H1 (cell line): Measurements from ENCODE around the gene TPD52L2.

Experiments
- BACH1 ChIP-seq: IDR thresholded peaks from 2 replicates; pipeline ENCODE4 v1.6.1; 2012; ENCODE audit warnings: low read length, improper control_type of control experiment
- POLR2A ChIP-seq, 2 experiments: IDR thresholded peaks; 1 replicate in 1 of 2; 2 replicates in 1 of 2; pipeline ENCODE4 v1.6.1; 2011; ENCODE audit warnings: low read depth in 2 of 2, low read length in 2 of 2, mild to moderate bottlenecking in 2 of 2; ENCODE audit errors: control extremely low read depth in 1 of 2
- POLR2AphosphoS5 ChIP-seq: IDR thresholded peaks from 2 replicates; pipeline ENCODE4 v1.6.1; 2011; ENCODE audit warnings: low read depth, low read length
- POU5F1 ChIP-seq: IDR thresholded peaks from 2 replicates; pipeline ENCODE4 v1.6.1; 2011; ENCODE audit warnings: low read depth, mild to moderate bottlenecking, low read length, moderate library complexity
- RAD21 ChIP-seq, 2 experiments: IDR thresholded peaks in 1 of 2; conservative IDR thresholded peaks in 1 of 2; 2 replicates each; pipeline ENCODE4 v1.6.1; 2011; ENCODE audit warnings: low read depth in 2 of 2, low read length in 2 of 2, improper control_type of control experiment in 1 of 2, inconsistent platforms in 1 of 2, mild to moderate bottlenecking in 1 of 2, moderate library complexity in 1 of 2
- SIN3A ChIP-seq, 2 experiments: IDR thresholded peaks in 1 of 2; conservative IDR thresholded peaks in 1 of 2; 2 replicates each; pipeline ENCODE4 v1.6.1; 2011 to 2012; ENCODE audit warnings: low read length in 2 of 2, improper control_type of control experiment in 1 of 2, low read depth in 1 of 2, mild to moderate bottlenecking in 1 of 2
- SP2 ChIP-seq: IDR thresholded peaks from 2 replicates; pipeline ENCODE4 v1.6.1; 2012; ENCODE audit warnings: mild to moderate bottlenecking, low read length, inconsistent platforms
- TEAD4 ChIP-seq: IDR thresholded peaks from 2 replicates; pipeline ENCODE4 v1.6.1; 2012; ENCODE audit warnings: low read depth, low read length, inconsistent platforms, mixed read lengths
- YY1 ChIP-seq: IDR thresholded peaks from 2 replicates; pipeline ENCODE4 v1.6.1; 2011; ENCODE audit warnings: low read depth, mild to moderate bottlenecking, low read length
- TF ChIP-seq, protein P1 (sequence below), 3 experiments: IDR thresholded peaks; 1 replicate in 2 of 3; 2 replicates in 1 of 3; pipeline versions ENCODE4 v1.5.1 to v1.6.1; 2011; ENCODE audit warnings: low read length in 3 of 3, mild to moderate bottlenecking in 3 of 3, inconsistent platforms in 2 of 3, low read depth in 1 of 3, moderate library complexity in 1 of 3; ENCODE audit not compliant: insufficient read depth in 1 of 3; ENCODE audit errors: control extremely low read depth in 1 of 3
- TF ChIP-seq, protein P2 (sequence below): IDR thresholded peaks from 2 replicates; pipeline ENCODE4 v1.6.1; 2011; ENCODE audit warnings: low read depth, mild to moderate bottlenecking, low read length; ENCODE audit not compliant: insufficient read depth
- TF ChIP-seq, protein P3 (sequence below): IDR thresholded peaks from 2 replicates; pipeline ENCODE4 v1.6.1; 2012; ENCODE audit warnings: inconsistent platforms

- TF ChIP-seq POLR2AphosphoS5 (no peak), BACH1 (no peak), YY1 (no peak), RAD21 (IDR thresholded peaks at IDR 0.05 in 1 of 2, conservative IDR thresholded peaks at IDR 0.05 in 1 of 2; ENCODE audit: low read depth in 2 of 2, low read length in 2 of 2) (no peak), POU5F1 (no peak), TEAD4 (no peak), SIN3A (conservative IDR thresholded peaks at IDR 0.05 in 1 of 2, IDR thresholded peaks at IDR 0.05 in 1 of 2; ENCODE audit: low read depth in 1 of 2, low read length in 2 of 2) (no peak), SP2 (no peak), POLR2A (IDR thresholded peaks at IDR 0.05; ENCODE audit: control extremely low read depth in 1 of 2, low read depth in 2 of 2, low read length in 2 of 2) (no peak)
- TF ChIP-seq, protein P1, sequence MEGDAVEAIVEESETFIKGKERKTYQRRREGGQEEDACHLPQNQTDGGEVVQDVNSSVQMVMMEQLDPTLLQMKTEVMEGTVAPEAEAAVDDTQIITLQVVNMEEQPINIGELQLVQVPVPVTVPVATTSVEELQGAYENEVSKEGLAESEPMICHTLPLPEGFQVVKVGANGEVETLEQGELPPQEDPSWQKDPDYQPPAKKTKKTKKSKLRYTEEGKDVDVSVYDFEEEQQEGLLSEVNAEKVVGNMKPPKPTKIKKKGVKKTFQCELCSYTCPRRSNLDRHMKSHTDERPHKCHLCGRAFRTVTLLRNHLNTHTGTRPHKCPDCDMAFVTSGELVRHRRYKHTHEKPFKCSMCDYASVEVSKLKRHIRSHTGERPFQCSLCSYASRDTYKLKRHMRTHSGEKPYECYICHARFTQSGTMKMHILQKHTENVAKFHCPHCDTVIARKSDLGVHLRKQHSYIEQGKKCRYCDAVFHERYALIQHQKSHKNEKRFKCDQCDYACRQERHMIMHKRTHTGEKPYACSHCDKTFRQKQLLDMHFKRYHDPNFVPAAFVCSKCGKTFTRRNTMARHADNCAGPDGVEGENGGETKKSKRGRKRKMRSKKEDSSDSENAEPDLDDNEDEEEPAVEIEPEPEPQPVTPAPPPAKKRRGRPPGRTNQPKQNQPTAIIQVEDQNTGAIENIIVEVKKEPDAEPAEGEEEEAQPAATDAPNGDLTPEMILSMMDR (IDR thresholded peaks at IDR 0.05; ENCODE audit: control extremely low read depth in 1 of 3, insufficient read depth in 1 of 3, low read depth in 1 of 3, low read length in 3 of 3), result no peak
- TF ChIP-seq, protein P2, sequence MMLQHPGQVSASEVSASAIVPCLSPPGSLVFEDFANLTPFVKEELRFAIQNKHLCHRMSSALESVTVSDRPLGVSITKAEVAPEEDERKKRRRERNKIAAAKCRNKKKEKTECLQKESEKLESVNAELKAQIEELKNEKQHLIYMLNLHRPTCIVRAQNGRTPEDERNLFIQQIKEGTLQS, result no peak
- TF ChIP-seq, protein P3, sequence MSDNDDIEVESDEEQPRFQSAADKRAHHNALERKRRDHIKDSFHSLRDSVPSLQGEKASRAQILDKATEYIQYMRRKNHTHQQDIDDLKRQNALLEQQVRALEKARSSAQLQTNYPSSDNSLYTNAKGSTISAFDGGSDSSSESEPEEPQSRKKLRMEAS, result no peak
Measured at GRCh38 chr20:63876489-63877036, 11.5 kb downstream of the TPD52L2 start.
